Prostate gland (tissue), 2 donors: ENCODE measurements around the gene MARCHF3.

Experiments
- CTCF ChIP-seq, 4 experiments: fragments of 200-600 bp in 2 of 4; fragments of 450-650 bp in 2 of 4; sonication (generic) in 2 of 4; IDR thresholded peaks; 1 replicate in 3 of 4; 2 replicates in 1 of 4; pipeline ENCODE4 v1.5.1; 2016 to 2019; ENCODE audit warnings: antibody characterized with exemption in 4 of 4, mild to moderate bottlenecking in 2 of 4, moderate library complexity in 2 of 4
- POLR2AphosphoS5 ChIP-seq: sonication (generic); formaldehyde crosslinking; IDR thresholded peaks from one replicate; pipeline ENCODE4 v1.6.1; 2017; ENCODE audit warnings: antibody characterized with exemption

- no peak for TF ChIP-seq CTCF (IDR thresholded peaks at IDR 0.05)
- no peak for TF ChIP-seq POLR2AphosphoS5
Measured at GRCh38 chr5:126928041-126928440, 102.3 kb downstream of the MARCHF3 start.
